ENCODE results near the gene SLC22A8. TPM values are rescaled to one million over a fixed set of nuclear protein-coding genes. Genes with fewer than 3 reads are reported as not detected.

SLC22A8 gene
- total and polyA plus RNA-seq, 2 of the 13 experiments (the other 11 are each of a cell fraction or from before 2014, with no cell fraction given) = 0.04 to 0.05 TPM

DNA sequence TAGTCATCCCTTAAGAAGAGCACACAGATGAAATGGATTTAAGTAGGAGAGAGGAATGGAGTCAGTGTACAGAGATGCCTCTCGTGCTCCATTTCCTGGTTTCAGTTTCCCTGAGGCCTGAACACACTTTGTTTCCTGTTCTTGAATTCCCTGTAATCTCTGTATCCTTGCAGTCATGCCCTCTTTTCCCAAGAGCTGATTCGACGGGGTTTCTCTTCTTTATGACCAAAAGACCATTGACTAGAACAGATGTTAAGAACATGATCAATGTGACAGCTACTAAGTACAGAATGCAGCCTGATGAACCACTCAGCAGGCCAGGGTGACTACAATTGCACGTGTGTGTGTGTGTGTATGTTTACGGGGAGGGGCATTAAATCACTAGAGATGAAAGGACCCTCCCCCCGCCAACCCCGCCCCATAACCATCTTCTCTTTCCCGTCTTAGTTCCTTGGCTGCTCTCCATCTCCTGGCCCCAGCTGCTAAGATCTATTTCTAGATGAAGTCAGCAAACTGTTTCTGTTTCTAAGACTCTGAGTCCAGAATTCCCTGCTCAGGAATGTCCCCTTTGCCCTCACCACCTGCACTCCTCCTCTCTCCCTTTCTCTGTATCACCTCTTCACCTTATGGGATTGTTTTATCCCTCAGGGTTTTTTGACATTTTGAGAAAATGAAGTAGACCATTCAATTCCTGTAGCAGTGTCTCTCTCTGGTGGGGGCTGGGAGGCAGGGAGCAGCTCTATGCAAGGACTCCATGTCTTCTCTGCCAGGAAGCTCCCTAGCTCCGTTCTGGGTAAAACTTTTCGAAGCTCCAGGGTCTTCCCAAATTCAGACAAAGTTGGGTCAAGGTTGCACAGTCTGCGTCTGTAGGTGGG, 56.9 kb downstream of the SLC22A8 start:
- H3K4me3 ChIP-seq (replicated peaks in 1 of 3; ENCODE audit: insufficient read depth in 1 of 3, low read depth in 2 of 3, low read length in 3 of 3) = no peak overlapping the region
- H3K36me3 ChIP-seq (replicated peaks in 1 of 2; ENCODE audit: control insufficient read depth in 1 of 2, insufficient read depth in 2 of 2, low read length in 2 of 2) = no peaks in the 10 kb centered on the region
- ATAC-seq = no peak
- H2AFZ ChIP-seq (ENCODE audit: low read length) = no peak overlapping the region
- 23% methylated on average over 10 of the region's 11 CpGs for WGBS (ENCODE audit: low lambda C conversion rate)
- FAIRE-seq = no peak
- no TSS peak for BruUV-seq (replicated peaks)
- no peak for DNase-seq (ENCODE audit: low spot score)
- H3K9ac ChIP-seq (ENCODE audit: insufficient read depth, low read depth, low read length) = no peak overlapping the region
- no peak overlapping the region for H3K27ac ChIP-seq (ENCODE audit: extremely low read length, insufficient read depth, low read length)
- H4K20me1 ChIP-seq (ENCODE audit: insufficient read depth, low read length) = no peaks in the 10 kb centered on the region
- no peaks in the 10 kb centered on the region for H3K79me2 ChIP-seq (ENCODE audit: insufficient read depth, low read length)
- H3K4me2 ChIP-seq (ENCODE audit: low read depth, low read length) = no peak overlapping the region
- H3K27me3 ChIP-seq (ENCODE audit: control insufficient read depth in 1 of 2, insufficient read depth in 2 of 2, low read length in 2 of 2) = peaks cover 2 to 7% of the 10 kb centered on the region in 2 experiments; a peak in 2 of 5 replicates
- intact Hi-C loops (cut with micrococcal nuclease; ENCODE audit: unreplicated experiment) (no loop called here), in situ Hi-C loops (cut with HindIII; ENCODE audit: extremely low pct_ligation_motif_present, low pct_unique_long_range_greater_than_20kb) (no loop called here)
- no peaks in the 10 kb centered on the region for H3K9me3 ChIP-seq (ENCODE audit: low read length)
- ChIA-PET CTCF (ENCODE audit: low intra/inter-chr PET ratio, low total read pairs) (no interaction called here), POLR2A (no interaction called here)
- H3K4me1 ChIP-seq (ENCODE audit: insufficient read depth, low read length) = no peaks in the 10 kb centered on the region
- no peak for TF ChIP-seq TCF12 (IDR thresholded peaks at IDR 0.05)
- no peak for TF ChIP-seq TCF12 (CRISPR knock-in tag; IDR thresholded peaks at IDR 0.05)
- no peak for TF ChIP-seq ZNF616 (CRISPR knock-in tag; IDR thresholded peaks at IDR 0.05; ENCODE audit: low read depth)
- TF ChIP-seq, protein P1, sequence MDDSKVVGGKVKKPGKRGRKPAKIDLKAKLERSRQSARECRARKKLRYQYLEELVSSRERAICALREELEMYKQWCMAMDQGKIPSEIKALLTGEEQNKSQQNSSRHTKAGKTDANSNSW (CRISPR knock-in tag; IDR thresholded peaks at IDR 0.05; ENCODE audit: borderline replicate concordance) = no peak
- no peak for TF ChIP-seq FOXA3 (CRISPR knock-in tag; IDR thresholded peaks at IDR 0.05)
- TF ChIP-seq, protein P2, sequence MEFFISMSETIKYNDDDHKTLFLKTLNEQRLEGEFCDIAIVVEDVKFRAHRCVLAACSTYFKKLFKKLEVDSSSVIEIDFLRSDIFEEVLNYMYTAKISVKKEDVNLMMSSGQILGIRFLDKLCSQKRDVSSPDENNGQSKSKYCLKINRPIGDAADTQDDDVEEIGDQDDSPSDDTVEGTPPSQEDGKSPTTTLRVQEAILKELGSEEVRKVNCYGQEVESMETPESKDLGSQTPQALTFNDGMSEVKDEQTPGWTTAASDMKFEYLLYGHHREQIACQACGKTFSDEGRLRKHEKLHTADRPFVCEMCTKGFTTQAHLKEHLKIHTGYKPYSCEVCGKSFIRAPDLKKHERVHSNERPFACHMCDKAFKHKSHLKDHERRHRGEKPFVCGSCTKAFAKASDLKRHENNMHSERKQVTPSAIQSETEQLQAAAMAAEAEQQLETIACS (CRISPR knock-in tag; IDR thresholded peaks at IDR 0.05) = no peak
- TF ChIP-seq RFX5 (IDR thresholded peaks at IDR 0.05; ENCODE audit: low read depth, low read length) = no peak
- TF ChIP-seq, protein P3, sequence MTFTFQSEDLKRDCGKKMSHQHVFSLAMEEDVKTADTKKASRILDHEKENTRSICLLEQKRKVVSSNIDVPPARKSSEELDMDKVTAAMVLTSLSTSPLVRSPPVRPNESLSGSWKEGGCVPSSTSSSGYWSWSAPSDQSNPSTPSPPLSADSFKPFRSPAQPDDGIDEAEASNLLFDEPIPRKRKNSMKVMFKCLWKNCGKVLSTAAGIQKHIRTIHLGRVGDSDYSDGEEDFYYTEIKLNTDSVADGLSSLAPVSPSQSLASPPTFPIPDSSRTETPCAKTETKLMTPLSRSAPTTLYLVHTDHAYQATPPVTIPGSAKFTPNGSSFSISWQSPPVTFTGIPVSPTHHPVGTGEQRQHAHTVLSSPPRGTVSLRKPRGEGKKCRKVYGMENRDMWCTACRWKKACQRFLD (CRISPR knock-in tag; IDR thresholded peaks at IDR 0.05; ENCODE audit: borderline replicate concordance) = no peak
- TF ChIP-seq SMARCC2 (IDR thresholded peaks at IDR 0.05) = no peak
- TF ChIP-seq U2AF2 (IDR thresholded peaks at IDR 0.05; ENCODE audit: low read depth, low read length) = no peak
- TF ChIP-seq, protein P4, sequence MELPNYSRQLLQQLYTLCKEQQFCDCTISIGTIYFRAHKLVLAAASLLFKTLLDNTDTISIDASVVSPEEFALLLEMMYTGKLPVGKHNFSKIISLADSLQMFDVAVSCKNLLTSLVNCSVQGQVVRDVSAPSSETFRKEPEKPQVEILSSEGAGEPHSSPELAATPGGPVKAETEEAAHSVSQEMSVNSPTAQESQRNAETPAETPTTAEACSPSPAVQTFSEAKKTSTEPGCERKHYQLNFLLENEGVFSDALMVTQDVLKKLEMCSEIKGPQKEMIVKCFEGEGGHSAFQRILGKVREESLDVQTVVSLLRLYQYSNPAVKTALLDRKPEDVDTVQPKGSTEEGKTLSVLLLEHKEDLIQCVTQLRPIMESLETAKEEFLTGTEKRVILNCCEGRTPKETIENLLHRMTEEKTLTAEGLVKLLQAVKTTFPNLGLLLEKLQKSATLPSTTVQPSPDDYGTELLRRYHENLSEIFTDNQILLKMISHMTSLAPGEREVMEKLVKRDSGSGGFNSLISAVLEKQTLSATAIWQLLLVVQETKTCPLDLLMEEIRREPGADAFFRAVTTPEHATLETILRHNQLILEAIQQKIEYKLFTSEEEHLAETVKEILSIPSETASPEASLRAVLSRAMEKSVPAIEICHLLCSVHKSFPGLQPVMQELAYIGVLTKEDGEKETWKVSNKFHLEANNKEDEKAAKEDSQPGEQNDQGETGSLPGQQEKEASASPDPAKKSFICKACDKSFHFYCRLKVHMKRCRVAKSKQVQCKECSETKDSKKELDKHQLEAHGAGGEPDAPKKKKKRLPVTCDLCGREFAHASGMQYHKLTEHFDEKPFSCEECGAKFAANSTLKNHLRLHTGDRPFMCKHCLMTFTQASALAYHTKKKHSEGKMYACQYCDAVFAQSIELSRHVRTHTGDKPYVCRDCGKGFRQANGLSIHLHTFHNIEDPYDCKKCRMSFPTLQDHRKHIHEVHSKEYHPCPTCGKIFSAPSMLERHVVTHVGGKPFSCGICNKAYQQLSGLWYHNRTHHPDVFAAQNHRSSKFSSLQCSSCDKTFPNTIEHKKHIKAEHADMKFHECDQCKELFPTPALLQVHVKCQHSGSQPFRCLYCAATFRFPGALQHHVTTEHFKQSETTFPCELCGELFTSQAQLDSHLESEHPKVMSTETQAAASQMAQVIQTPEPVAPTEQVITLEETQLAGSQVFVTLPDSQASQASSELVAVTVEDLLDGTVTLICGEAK (IDR thresholded peaks at IDR 0.05) = no peak
- TF ChIP-seq, protein P4 (CRISPR knock-in tag; IDR thresholded peaks at IDR 0.05) = no peak
- TF ChIP-seq GPN1 (CRISPR knock-in tag; IDR thresholded peaks at IDR 0.05; ENCODE audit: borderline replicate concordance) = no peak

Data from HepG2 (cell line).